MG63 (cell line): ENCODE results near the gene ECHDC3. TPM values are rescaled to one million over a fixed set of nuclear protein-coding genes. Genes with fewer than 3 reads are reported as not detected.

ENCODE experiments used
- DNase-seq: peaks from one replicate; pipeline ENCODE4 v3.0.0-alpha.2; 2020
- H3K27me3 ChIP-seq: fragments of 250-450 bp; sonication (Bioruptor Pico); 2 replicates; pipeline ENCODE4 v1.5.1; 2020; ENCODE audit warnings: mild to moderate bottlenecking, moderate library complexity
- H3K36me3 ChIP-seq: fragments of 250-450 bp; sonication (Bioruptor Pico); 2 replicates; pipeline ENCODE4 v1.5.1; 2020; ENCODE audit warnings: mild to moderate bottlenecking, moderate library complexity
- H3K4me3 ChIP-seq: fragments of 250-450 bp; sonication (Bioruptor Pico); 2 replicates; pipeline ENCODE4 v1.5.1; 2020; ENCODE audit warnings: mild to moderate bottlenecking, moderate library complexity
- H3K9me3 ChIP-seq: fragments of 250-450 bp; sonication (Bioruptor Pico); 2 replicates; pipeline ENCODE4 v1.5.1; 2020; ENCODE audit warnings: mild to moderate bottlenecking, moderate library complexity
- total RNA-seq: library from RNA; depleted of rRNA; stranded (reverse); fragments of >200 nt; shearing (Covaris generic); gene quantifications from 2 replicates; pipeline ENCODE4 v1.2.3, GENCODE V29; 2014; ENCODE audit warnings: low replicate concordance

The ECHDC3 gene
- total RNA-seq, 1 experiment from 2014 or later: 63.9 TPM

- no peaks in the 10 kb centered on the region for H3K9me3 ChIP-seq
- no peaks in the 10 kb centered on the region for H3K27me3 ChIP-seq
- H3K4me3 ChIP-seq: no peak overlapping the region
- H3K36me3 ChIP-seq: no peaks in the 10 kb centered on the region
- no peak for DNase-seq
Measured at GRCh38 chr10:11787846-11788245, 45.7 kb downstream of the ECHDC3 start.

- no peaks in the 10 kb centered on the region for H3K9me3 ChIP-seq
- DNase-seq: no peak
- no peak overlapping the region for H3K4me3 ChIP-seq
- H3K27me3 ChIP-seq: no peaks in the 10 kb centered on the region
- no peaks in the 10 kb centered on the region for H3K36me3 ChIP-seq
Measured at GRCh38 chr10:11789306-11789705, 47.1 kb downstream of the ECHDC3 start.

- no peak for DNase-seq
Measured at GRCh38 chr10:11789956-11790355, 47.8 kb downstream of the ECHDC3 start.

GRCh38 chr10:11793762-11794479 is 51.7 kb downstream of the ECHDC3 start:
- Histone ChIP-seq H3K27me3 (no peaks in the 10 kb centered on the region), H3K9me3 (no peaks in the 10 kb centered on the region), H3K4me3 (no peak overlapping the region), H3K36me3 (no peaks in the 10 kb centered on the region)
- peak; percentile 34 for DNase-seq

More at GRCh38 chr10:11789956-11790355, 47.8 kb downstream of the ECHDC3 start:
- H3K27me3 ChIP-seq: no peaks in the 10 kb centered on the region
- H3K4me3 ChIP-seq: no peak overlapping the region
- no peaks in the 10 kb centered on the region for H3K36me3 ChIP-seq
- no peaks in the 10 kb centered on the region for H3K9me3 ChIP-seq

GRCh38 chr10:11794566-11794965 is 52.4 kb downstream of the ECHDC3 start:
- H3K4me3 ChIP-seq: no peak overlapping the region
- no peak for DNase-seq
- no peaks in the 10 kb centered on the region for H3K27me3 ChIP-seq
- no peaks in the 10 kb centered on the region for H3K36me3 ChIP-seq
- no peaks in the 10 kb centered on the region for H3K9me3 ChIP-seq

- no peak overlapping the region for H3K4me3 ChIP-seq
- no peaks in the 10 kb centered on the region for H3K27me3 ChIP-seq
- H3K9me3 ChIP-seq: no peaks in the 10 kb centered on the region
- no peak for DNase-seq
- no peaks in the 10 kb centered on the region for H3K36me3 ChIP-seq
Measured at GRCh38 chr10:11795101-11795920, 53.1 kb downstream of the ECHDC3 start.

GRCh38 chr10:11796474-11796873 is 54.3 kb downstream of the ECHDC3 start:
- Histone ChIP-seq H3K36me3 (no peaks in the 10 kb centered on the region), H3K4me3 (no peak overlapping the region), H3K27me3 (no peaks in the 10 kb centered on the region), H3K9me3 (no peaks in the 10 kb centered on the region)
- DNase-seq: no peak

- H3K27me3 ChIP-seq: no peaks in the 10 kb centered on the region
- no peak for DNase-seq
- no peak overlapping the region for H3K4me3 ChIP-seq
- H3K9me3 ChIP-seq: no peaks in the 10 kb centered on the region
- no peaks in the 10 kb centered on the region for H3K36me3 ChIP-seq
Measured at GRCh38 chr10:11797281-11797680, 55.1 kb downstream of the ECHDC3 start.

- Histone ChIP-seq H3K4me3 (no peak overlapping the region), H3K27me3 (no peaks in the 10 kb centered on the region), H3K9me3 (no peaks in the 10 kb centered on the region), H3K36me3 (no peaks in the 10 kb centered on the region)
- no peak for DNase-seq
Measured at GRCh38 chr10:11797847-11798633, 55.9 kb downstream of the ECHDC3 start.

GRCh38 chr10:11798845-11799735 is 56.9 kb downstream of the ECHDC3 start:
- DNase-seq: no peak
- no peaks in the 10 kb centered on the region for H3K27me3 ChIP-seq
- H3K4me3 ChIP-seq: no peak overlapping the region
- no peaks in the 10 kb centered on the region for H3K36me3 ChIP-seq
- H3K9me3 ChIP-seq: no peaks in the 10 kb centered on the region

- H3K4me3 ChIP-seq: no peak overlapping the region
- no peaks in the 10 kb centered on the region for H3K27me3 ChIP-seq
- no peaks in the 10 kb centered on the region for H3K9me3 ChIP-seq
- no peaks in the 10 kb centered on the region for H3K36me3 ChIP-seq
- no peak for DNase-seq
Measured at GRCh38 chr10:11799736-11800080, 57.5 kb downstream of the ECHDC3 start.

- no peaks in the 10 kb centered on the region for H3K27me3 ChIP-seq
- no peaks in the 10 kb centered on the region for H3K9me3 ChIP-seq
- H3K4me3 ChIP-seq: no peak overlapping the region
- H3K36me3 ChIP-seq: no peaks in the 10 kb centered on the region
- DNase-seq: no peak
Measured at GRCh38 chr10:11804336-11804735, 62.2 kb downstream of the ECHDC3 start.

GRCh38 chr10:11805792-11806191 is 63.6 kb downstream of the ECHDC3 start:
- no peaks in the 10 kb centered on the region for H3K36me3 ChIP-seq
- no peak for DNase-seq
- no peak overlapping the region for H3K4me3 ChIP-seq
- H3K27me3 ChIP-seq: no peaks in the 10 kb centered on the region
- no peaks in the 10 kb centered on the region for H3K9me3 ChIP-seq

GRCh38 chr10:11806706-11807105 is 64.5 kb downstream of the ECHDC3 start:
- Histone ChIP-seq H3K27me3 (no peaks in the 10 kb centered on the region), H3K36me3 (no peaks in the 10 kb centered on the region), H3K9me3 (no peaks in the 10 kb centered on the region), H3K4me3 (no peak overlapping the region)
- DNase-seq: no peak

GRCh38 chr10:11808808-11809207 is 66.6 kb downstream of the ECHDC3 start:
- Histone ChIP-seq H3K9me3 (no peaks in the 10 kb centered on the region), H3K36me3 (no peaks in the 10 kb centered on the region), H3K27me3 (no peaks in the 10 kb centered on the region), H3K4me3 (no peak overlapping the region)
- DNase-seq: no peak

GRCh38 chr10:11810313-11810766 is 68.2 kb downstream of the ECHDC3 start:
- Histone ChIP-seq H3K27me3 (no peaks in the 10 kb centered on the region), H3K4me3 (no peak overlapping the region), H3K36me3 (no peaks in the 10 kb centered on the region), H3K9me3 (no peaks in the 10 kb centered on the region)
- DNase-seq: peak; percentile 46
